Activated naive CD8-positive, alpha-beta T cell treated with anti-CD3 and anti-CD28 coated beads for 36 hours (primary cell): ENCODE data around the gene MYL6B. TPM values are rescaled to one million over a fixed set of nuclear protein-coding genes. Genes with fewer than 3 reads are reported as not detected.
A peak's percentile ranks its signal among the peaks of the same experiment; 100 is the strongest.
"Not testable (repeated sequence)": the region's sequence is repeated elsewhere in the genome, so short reads cannot be mapped to it uniquely, and the experiment has no call there.

ENCODE experiments used
- DNase-seq: peaks from one replicate; pipeline ENCODE4 v3.0.0; 2021
- H3K27ac Mint-ChIP-seq: one replicate; pipeline ENCODE4 v1.8.0; 2022; ENCODE audit warnings: mild to moderate bottlenecking, moderate library complexity, mixed read lengths
- H3K27me3 Mint-ChIP-seq: one replicate; pipeline ENCODE4 v1.8.0; 2022; ENCODE audit warnings: mild to moderate bottlenecking, mixed read lengths
- H3K36me3 Mint-ChIP-seq: one replicate; pipeline ENCODE4 v1.8.0; 2021; ENCODE audit warnings: mild to moderate bottlenecking, mixed read lengths
- H3K4me1 Mint-ChIP-seq: one replicate; pipeline ENCODE4 v1.8.0; 2021; ENCODE audit warnings: mixed read lengths
- H3K4me3 Mint-ChIP-seq: one replicate; pipeline ENCODE4 v1.8.0; 2022; ENCODE audit warnings: mild to moderate bottlenecking, moderate library complexity, mixed read lengths
- H3K9me3 Mint-ChIP-seq: one replicate; pipeline ENCODE4 v1.8.0; 2022; ENCODE audit warnings: mixed read lengths
- total RNA-seq, 2 experiments: library from RNA; stranded (reverse); gene quantifications; one replicate each; pipeline ENCODE4 v1.2.3, GENCODE V29; 2021

MYL6B gene
- total RNA-seq, 2 experiments from 2014 or later, result 67.9 to 76.2 TPM

DNA sequence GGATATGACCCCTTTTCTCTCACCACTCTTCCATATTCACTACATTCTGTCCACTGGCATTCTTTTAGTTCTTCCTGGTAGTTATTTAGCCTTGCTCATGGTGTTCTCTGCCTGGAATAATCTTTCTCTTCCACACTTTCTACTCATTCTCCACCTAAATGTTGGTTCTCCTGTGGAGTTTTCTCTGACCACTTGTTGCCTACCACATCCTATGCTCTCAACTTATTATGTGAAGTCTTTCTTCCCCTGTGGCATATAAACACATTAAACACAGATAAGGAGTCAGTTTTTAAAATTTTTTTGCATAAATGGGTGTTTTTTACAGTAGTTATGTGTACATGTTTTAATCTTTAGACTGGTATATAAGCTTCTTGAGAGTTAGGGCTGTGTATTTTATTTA, 40.2 kb downstream of the MYL6B start:
- Mint-ChIP-seq H3K9me3 (no peaks in the 10 kb centered on the region), H3K4me3 (no peak overlapping the region), H3K4me1 (peaks cover 25% of the 10 kb centered on the region), H3K27ac (no peak overlapping the region), H3K36me3 (peaks cover 9% of the 10 kb centered on the region), H3K27me3 (peaks cover 4% of the 10 kb centered on the region)
- no peak for DNase-seq

DNA sequence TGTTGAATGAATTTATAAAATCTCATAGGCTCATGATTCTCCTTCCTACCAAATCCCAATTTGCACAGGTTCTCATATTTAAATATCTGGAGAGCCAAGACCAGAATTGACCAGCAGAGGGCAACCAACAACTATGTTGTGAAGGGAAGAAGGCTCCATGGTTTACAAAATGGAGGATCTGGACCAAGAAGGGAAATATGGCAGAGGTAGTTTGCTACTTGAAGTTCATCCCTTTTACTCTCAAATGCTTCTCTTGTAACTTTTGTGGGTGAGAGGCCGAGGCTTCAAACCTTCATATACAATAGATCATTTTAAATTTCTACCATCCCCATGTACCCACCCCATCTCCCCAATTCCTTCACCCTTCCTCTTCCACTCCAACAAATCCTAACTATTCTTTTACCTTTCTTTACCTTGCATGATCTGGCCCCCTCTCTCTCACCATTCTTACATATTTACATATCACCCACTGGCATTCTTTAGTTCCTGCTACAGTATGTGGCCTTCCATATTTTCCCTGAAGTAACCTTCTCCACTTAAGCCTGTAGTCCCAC, 40.7 kb downstream of the MYL6B start:
- Mint-ChIP-seq H3K4me3 (no peak overlapping the region), H3K36me3 (peaks cover 7% of the 10 kb centered on the region), H3K9me3 (no peaks in the 10 kb centered on the region), H3K4me1 (peaks cover 19% of the 10 kb centered on the region), H3K27me3 (peaks cover 4% of the 10 kb centered on the region), H3K27ac (peak overlapping the region; percentile 8)
- DNase-seq, result peak; percentile 63

DNA sequence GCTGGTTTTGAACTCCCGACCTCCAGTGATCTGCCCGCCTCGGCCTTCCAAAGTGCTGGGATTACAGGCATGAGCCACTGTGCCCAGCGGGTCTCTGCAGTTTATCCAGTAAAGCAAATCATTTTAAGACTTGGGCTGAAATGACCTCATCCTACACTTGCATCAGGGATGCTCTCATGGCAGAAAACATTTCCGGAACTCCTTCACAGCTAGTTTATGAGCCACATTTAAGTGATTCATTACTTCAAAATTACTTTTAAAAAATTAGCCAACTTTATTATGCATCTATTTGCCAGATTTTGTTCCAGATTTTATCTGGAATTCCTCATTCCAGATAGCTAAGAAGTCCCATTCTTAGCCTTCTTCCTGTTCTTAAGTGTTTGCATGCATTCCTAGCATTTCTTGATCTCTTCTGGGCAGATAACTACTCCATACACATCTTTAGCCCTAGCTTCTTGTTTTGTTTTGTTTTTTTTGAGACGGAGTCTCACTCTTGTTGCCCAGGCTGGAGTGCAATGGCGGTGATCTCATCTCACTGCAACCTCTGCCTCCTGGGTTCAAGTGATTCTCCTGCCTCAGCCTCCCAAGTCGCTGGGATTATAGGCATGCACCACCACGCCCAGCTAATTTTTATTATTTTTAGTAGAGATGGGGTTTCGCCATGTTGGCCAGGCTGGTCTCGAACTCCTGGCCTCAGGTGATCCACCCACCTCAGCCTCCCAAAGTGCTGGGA, 44.6 kb downstream of the MYL6B start:
- H3K27me3 Mint-ChIP-seq, H3K4me3 Mint-ChIP-seq, DNase-seq, H3K4me1 Mint-ChIP-seq, H3K27ac Mint-ChIP-seq, H3K9me3 Mint-ChIP-seq, H3K36me3 Mint-ChIP-seq: not testable (repeated sequence)

DNA sequence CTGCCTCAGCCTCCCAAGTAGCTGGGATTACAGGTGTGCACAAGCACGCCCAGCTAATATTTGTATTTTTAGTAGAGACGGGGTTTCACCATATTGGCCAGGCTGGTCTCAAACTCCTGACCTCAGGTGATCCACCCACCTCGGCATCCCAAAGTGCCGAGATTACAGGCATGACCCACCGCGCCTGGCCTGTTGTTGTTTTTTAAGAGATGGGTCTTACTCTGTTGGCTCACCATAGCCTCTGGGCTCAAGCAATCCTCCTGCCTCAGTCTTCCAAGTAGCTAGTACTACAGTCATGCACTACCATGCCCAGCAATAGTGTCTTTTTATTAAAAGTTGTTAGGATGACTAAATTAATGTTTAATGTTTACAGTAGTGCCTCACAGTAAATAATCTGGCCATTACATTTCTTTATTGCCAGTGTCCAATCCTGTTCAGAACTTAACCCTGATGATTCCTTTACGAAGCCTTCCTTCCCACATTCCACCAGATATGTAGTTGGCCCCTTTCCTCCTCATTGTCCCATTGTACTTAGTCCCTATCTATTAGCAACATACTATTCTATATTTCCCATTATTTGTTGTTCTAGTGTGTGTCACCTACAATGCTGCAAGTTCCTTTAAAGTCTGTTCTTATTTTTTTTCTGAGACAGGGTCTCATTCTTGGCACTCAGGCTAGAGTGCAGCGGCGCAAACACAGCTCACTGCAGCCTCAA, 45.7 kb downstream of the MYL6B start:
- H3K27ac Mint-ChIP-seq, result no peak overlapping the region
- no peak for DNase-seq
- no peaks in the 10 kb centered on the region for H3K27me3 Mint-ChIP-seq
- no peaks in the 10 kb centered on the region for H3K9me3 Mint-ChIP-seq
- H3K4me1 Mint-ChIP-seq, result peaks cover 3% of the 10 kb centered on the region
- H3K4me3 Mint-ChIP-seq, result no peak overlapping the region
- H3K36me3 Mint-ChIP-seq, result no peaks in the 10 kb centered on the region

DNA sequence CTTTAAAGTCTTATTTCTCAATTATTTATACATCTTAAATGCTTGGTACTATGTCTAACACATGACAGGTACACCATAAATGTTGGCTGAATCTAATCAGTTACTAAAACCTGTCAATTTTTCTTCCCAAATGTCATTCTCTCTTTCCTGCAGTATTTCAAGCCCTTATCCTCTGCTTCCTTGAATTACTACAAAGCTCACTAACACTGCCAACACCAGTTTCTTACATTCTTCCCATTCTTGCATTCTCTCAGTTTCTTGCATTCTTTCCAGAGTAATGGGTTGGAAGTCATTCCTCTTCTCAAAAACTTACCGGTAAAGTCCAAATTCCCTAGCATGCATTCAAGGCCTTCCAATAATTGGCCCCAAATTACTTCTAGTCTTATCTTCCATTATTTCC, 46.4 kb downstream of the MYL6B start:
- no peak for DNase-seq
- Mint-ChIP-seq H3K4me3 (no peak overlapping the region), H3K36me3 (no peaks in the 10 kb centered on the region), H3K27ac (no peak overlapping the region), H3K27me3 (no peaks in the 10 kb centered on the region), H3K9me3 (no peaks in the 10 kb centered on the region), H3K4me1 (no peaks in the 10 kb centered on the region)

DNA sequence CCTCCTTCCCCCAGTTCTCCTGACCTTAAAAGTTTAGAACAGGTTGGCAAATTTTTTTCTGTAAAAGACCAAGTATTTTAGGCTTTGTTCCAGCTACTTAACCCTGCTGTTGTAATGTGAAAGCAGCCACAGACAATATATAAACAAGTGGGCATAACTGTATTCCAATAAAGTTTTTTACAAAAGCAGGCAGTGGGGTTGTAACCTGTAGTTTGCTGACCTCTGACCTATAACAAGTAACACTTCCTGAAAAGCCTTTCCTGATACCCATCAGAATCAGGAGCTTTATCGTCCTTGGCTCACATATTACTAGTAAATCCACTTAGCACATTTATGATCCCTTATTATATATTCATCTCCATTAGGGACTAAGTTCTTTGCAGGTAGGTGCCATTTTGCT, 50.0 kb downstream of the MYL6B start:
- H3K27ac Mint-ChIP-seq, result no peak overlapping the region
- H3K36me3 Mint-ChIP-seq, result peaks cover 6% of the 10 kb centered on the region
- DNase-seq, result no peak
- no peak overlapping the region for H3K4me3 Mint-ChIP-seq
- no peaks in the 10 kb centered on the region for H3K4me1 Mint-ChIP-seq
- H3K27me3 Mint-ChIP-seq, result no peaks in the 10 kb centered on the region
- H3K9me3 Mint-ChIP-seq, result no peaks in the 10 kb centered on the region

DNA sequence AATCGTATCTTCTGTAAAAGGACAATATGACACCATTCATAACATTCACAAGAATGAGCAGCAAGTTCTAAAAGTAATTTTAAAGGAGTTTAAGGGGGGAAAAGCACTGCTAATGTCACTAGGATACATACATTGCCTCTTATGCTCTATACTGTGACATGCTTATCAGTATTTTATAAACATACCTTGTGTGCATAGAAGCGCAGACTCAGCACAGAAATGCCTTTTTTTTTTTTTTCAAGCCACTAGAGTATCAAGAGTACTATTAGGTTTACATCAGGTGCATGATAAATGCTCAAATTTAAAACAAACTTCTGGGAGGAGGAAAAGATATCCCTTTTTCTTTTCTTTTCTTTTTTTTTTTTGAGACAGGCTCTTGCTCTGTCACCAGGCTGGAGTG, 50.5 kb downstream of the MYL6B start:
- DNase-seq, result no peak
- H3K36me3 Mint-ChIP-seq, result peaks cover 6% of the 10 kb centered on the region
- H3K27ac Mint-ChIP-seq, result no peak overlapping the region
- no peaks in the 10 kb centered on the region for H3K27me3 Mint-ChIP-seq
- no peaks in the 10 kb centered on the region for H3K9me3 Mint-ChIP-seq
- no peak overlapping the region for H3K4me3 Mint-ChIP-seq
- H3K4me1 Mint-ChIP-seq, result no peaks in the 10 kb centered on the region

DNA sequence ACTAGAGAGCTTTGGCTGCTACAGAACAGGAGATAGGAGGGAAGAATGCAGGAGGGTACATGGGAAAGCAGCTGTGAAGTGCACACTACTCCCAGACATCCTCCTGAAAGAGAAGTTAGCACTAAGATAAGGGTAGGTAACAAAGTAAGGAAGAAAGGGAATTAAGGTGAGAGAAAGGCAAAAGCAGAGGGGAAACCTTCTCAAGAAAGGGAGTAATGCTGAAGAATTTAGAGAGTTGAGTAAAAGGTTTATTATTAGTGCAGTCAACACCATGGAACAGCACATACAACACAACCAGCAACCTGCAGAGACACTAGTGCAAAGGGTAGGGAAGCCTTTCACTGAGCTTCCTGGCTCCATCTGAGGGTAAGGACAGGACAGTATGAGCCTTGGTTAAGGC, 51.9 kb downstream of the MYL6B start:
- no peaks in the 10 kb centered on the region for H3K4me1 Mint-ChIP-seq
- H3K9me3 Mint-ChIP-seq, result no peaks in the 10 kb centered on the region
- H3K27me3 Mint-ChIP-seq, result no peaks in the 10 kb centered on the region
- DNase-seq, result no peak
- no peak overlapping the region for H3K27ac Mint-ChIP-seq
- H3K4me3 Mint-ChIP-seq, result no peak overlapping the region
- H3K36me3 Mint-ChIP-seq, result peaks cover 10% of the 10 kb centered on the region

DNA sequence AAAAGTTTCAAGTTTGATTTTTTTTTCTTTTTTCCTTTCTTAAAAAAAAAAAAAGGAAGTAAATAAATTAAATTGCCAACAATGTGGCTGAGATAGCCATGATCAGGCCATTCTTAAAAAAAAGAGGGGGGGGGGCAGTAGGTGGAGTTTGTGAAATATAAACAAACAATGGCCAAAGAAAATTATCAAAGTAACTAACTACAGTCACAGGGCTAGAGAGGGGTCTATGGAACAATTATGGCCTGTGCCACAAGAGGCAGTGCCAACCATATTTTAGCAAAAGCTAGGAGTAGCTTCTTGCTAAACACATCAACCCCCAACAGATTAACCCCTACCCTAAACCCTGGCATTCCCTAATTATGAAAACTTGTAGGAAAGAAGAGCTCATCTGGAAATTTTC, 53.1 kb downstream of the MYL6B start:
- no peak for DNase-seq
- Mint-ChIP-seq H3K4me3 (no peak overlapping the region), H3K27me3 (no peaks in the 10 kb centered on the region), H3K27ac (no peak overlapping the region), H3K9me3 (no peaks in the 10 kb centered on the region), H3K36me3 (peaks cover 10% of the 10 kb centered on the region), H3K4me1 (no peaks in the 10 kb centered on the region)

DNA sequence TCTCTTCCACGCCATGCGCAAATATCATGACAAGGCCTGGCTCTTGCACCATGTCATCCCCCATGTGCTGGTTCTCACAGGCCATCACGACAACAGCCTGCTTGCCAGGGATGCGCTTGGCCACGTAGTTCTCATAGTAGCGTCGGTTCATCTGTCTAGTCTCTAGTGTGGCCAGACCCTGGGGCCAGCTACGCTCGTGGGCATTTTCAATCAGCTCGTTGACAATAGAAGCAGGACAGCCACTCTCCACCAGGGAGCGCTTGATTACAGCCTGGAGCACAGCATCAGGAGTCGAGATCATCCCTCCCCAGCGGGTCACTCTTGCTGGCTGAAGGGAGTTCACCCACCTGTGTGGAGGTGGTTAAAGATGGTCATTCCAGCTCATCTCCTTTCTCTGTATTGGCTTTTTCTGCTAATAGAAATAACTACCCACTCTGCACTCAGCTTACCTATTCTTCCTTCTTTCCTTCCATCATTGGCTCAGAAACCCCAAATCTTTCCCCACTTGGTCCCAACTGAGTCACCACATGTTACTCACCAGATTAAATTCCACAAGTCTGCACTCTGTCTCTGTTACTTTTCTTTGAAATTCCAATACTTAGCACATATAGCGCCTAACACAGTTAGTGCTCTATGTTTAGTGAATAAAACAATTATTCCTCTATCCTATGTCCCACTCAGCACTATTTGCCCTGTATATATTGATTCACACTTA, 54.2 kb downstream of the MYL6B start:
- H3K9me3 Mint-ChIP-seq, result no peaks in the 10 kb centered on the region
- DNase-seq, result no peak
- peaks cover 10% of the 10 kb centered on the region for H3K36me3 Mint-ChIP-seq
- H3K27ac Mint-ChIP-seq, result no peak overlapping the region
- no peak overlapping the region for H3K4me3 Mint-ChIP-seq
- no peaks in the 10 kb centered on the region for H3K4me1 Mint-ChIP-seq
- H3K27me3 Mint-ChIP-seq, result no peaks in the 10 kb centered on the region

Other genes starting within 250 kb of the MYL6B start
- 10 to 100 TPM; 33.3 to 34.9 TPM for gene PYM1, start 224.7 kb upstream of the MYL6B start, total RNA-seq
- gene DGKA, start 221.4 kb upstream of the MYL6B start, total RNA-seq, result 100 to 1,000 TPM; 236 TPM
- under 1 TPM; 0.25 to 0.28 TPM for gene PMEL, start 186.5 kb upstream of the MYL6B start, total RNA-seq
- 100 to 1,000 TPM; 111 to 120 TPM for gene CDK2, start 185.8 kb upstream of the MYL6B start, total RNA-seq
- gene RAB5B, start 178.5 kb upstream of the MYL6B start, total RNA-seq, result 10 to 100 TPM; 24.5 to 25.3 TPM
- 1 to 10 TPM; 4.6 to 4.9 TPM for gene SUOX, start 155.3 kb upstream of the MYL6B start, total RNA-seq
- gene IKZF4, start 131.5 kb upstream of the MYL6B start, total RNA-seq, result 10 to 100 TPM; 22.5 to 22.9 TPM
- 10 to 100 TPM; 45.1 to 47.7 TPM for gene RPS26, start 110.7 kb upstream of the MYL6B start, total RNA-seq
- gene ERBB3, start 72.4 kb upstream of the MYL6B start, total RNA-seq, result under 1 TPM; 0.82 to 0.97 TPM
- gene PA2G4, start 48.0 kb upstream of the MYL6B start, total RNA-seq, result 100 to 1,000 TPM; 552 to 588 TPM
- 1,000 to 10,000 TPM; 5,444 to 5,630 TPM for gene RPL41, start 36.0 kb upstream of the MYL6B start, total RNA-seq
- 1 to 10 TPM; 6.9 to 7.2 TPM for gene ZC3H10, start 34.3 kb upstream of the MYL6B start, total RNA-seq
- 100 to 1,000 TPM; 153 to 155 TPM for gene ESYT1, start 24.3 kb upstream of the MYL6B start, total RNA-seq
- 100 to 1,000 TPM; 751 to 777 TPM for gene MYL6, start 5.8 kb downstream of the MYL6B start, total RNA-seq
- 10 to 100 TPM; 78.5 to 92.6 TPM for gene SMARCC2, start 36.9 kb downstream of the MYL6B start, total RNA-seq
- gene RNF41, start 69.3 kb downstream of the MYL6B start, total RNA-seq, result 10 to 100 TPM; 26.4 to 31.2 TPM
- 10 to 100 TPM; 81.2 to 84.5 TPM for gene NABP2, start 71.8 kb downstream of the MYL6B start, total RNA-seq
- under 1 TPM; 0.44 to 0.49 TPM for gene SLC39A5, start 77.5 kb downstream of the MYL6B start, total RNA-seq
- gene ANKRD52, start 105.8 kb downstream of the MYL6B start, total RNA-seq, result 10 to 100 TPM; 41.9 to 47.0 TPM
- 10 to 100 TPM in 1 of 2 experiments, 1 to 10 TPM in 1; 9.5 to 10.6 TPM for gene COQ10A, start 114.4 kb downstream of the MYL6B start, total RNA-seq
- gene CS, start 147.7 kb downstream of the MYL6B start, total RNA-seq, result 100 to 1,000 TPM; 288 to 311 TPM
- gene CNPY2, start 163.4 kb downstream of the MYL6B start, total RNA-seq, result 100 to 1,000 TPM; 133 to 142 TPM
- gene PAN2, start 181.4 kb downstream of the MYL6B start, total RNA-seq, result 10 to 100 TPM; 32.3 to 34.5 TPM
- 10 to 100 TPM; 20.9 to 22.9 TPM for gene IL23A, start 186.3 kb downstream of the MYL6B start, total RNA-seq
- 100 to 1,000 TPM; 101 to 102 TPM for gene STAT2, start 207.5 kb downstream of the MYL6B start, total RNA-seq
- not detected for gene APOF, start 210.3 kb downstream of the MYL6B start, total RNA-seq